ENCODE data around the gene GNAQ.

GNAQ gene

GRCh38 chr9:77841739-77842386, 189.7 kb downstream of the GNAQ start:
- DNase-seq, result no peak
- Mint-ChIP-seq H3K27ac (no peak overlapping the region), H3K4me3 (no peak overlapping the region), H3K36me3 (ENCODE audit: low read depth) (no peaks in the 10 kb centered on the region), H3K9me3 (no peaks in the 10 kb centered on the region), H3K27me3 (ENCODE audit: low read depth, poor library complexity) (no peaks in the 10 kb centered on the region), H3K4me1 (peaks cover 9% of the 10 kb centered on the region)
- TF ChIP-seq, protein P1, sequence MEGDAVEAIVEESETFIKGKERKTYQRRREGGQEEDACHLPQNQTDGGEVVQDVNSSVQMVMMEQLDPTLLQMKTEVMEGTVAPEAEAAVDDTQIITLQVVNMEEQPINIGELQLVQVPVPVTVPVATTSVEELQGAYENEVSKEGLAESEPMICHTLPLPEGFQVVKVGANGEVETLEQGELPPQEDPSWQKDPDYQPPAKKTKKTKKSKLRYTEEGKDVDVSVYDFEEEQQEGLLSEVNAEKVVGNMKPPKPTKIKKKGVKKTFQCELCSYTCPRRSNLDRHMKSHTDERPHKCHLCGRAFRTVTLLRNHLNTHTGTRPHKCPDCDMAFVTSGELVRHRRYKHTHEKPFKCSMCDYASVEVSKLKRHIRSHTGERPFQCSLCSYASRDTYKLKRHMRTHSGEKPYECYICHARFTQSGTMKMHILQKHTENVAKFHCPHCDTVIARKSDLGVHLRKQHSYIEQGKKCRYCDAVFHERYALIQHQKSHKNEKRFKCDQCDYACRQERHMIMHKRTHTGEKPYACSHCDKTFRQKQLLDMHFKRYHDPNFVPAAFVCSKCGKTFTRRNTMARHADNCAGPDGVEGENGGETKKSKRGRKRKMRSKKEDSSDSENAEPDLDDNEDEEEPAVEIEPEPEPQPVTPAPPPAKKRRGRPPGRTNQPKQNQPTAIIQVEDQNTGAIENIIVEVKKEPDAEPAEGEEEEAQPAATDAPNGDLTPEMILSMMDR (IDR thresholded peaks at IDR 0.05), result no peak

GRCh38 chr9:77839459-77840140, 192.0 kb downstream of the GNAQ start:
- H3K36me3 Mint-ChIP-seq (ENCODE audit: low read depth), result no peaks in the 10 kb centered on the region
- no peak overlapping the region for H3K27ac Mint-ChIP-seq
- DNase-seq, result no peak
- TF ChIP-seq, protein P1 (IDR thresholded peaks at IDR 0.05), result no peak
- H3K9me3 Mint-ChIP-seq, result no peaks in the 10 kb centered on the region
- peaks cover 9% of the 10 kb centered on the region for H3K4me1 Mint-ChIP-seq
- H3K27me3 Mint-ChIP-seq (ENCODE audit: low read depth, poor library complexity), result no peaks in the 10 kb centered on the region
- no peak overlapping the region for H3K4me3 Mint-ChIP-seq

DNA sequence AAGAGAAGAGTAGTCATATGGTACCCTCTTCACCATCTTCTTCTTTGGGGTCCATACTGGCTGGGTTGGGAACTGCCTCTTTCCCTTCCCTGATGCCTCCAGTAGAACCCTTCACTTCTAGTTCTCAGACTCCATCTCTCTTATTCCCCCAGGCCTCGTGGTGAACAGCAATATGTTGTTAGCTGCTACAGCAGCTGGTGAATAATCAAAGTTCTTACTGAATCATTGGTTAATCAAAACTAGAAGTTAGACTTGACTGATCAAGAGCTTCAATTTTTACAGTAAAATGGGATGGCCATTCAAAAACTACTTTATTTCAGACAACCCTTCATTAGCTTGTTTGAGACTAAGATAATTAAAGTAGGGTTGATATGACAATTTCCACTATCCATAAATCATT, 192.6 kb downstream of the GNAQ start:
- no peak overlapping the region for H3K4me3 Mint-ChIP-seq
- no peaks in the 10 kb centered on the region for H3K36me3 Mint-ChIP-seq (ENCODE audit: low read depth)
- peaks cover 9% of the 10 kb centered on the region for H3K4me1 Mint-ChIP-seq

GRCh38 chr9:77834898-77835488, 196.6 kb downstream of the GNAQ start:
- H3K4me1 Mint-ChIP-seq, result no peaks in the 10 kb centered on the region
- H3K4me3 Mint-ChIP-seq, result no peak overlapping the region
- H3K27ac Mint-ChIP-seq, result no peak overlapping the region
- H3K36me3 Mint-ChIP-seq (ENCODE audit: low read depth), result no peaks in the 10 kb centered on the region
- DNase-seq, result no peak
- no peaks in the 10 kb centered on the region for H3K27me3 Mint-ChIP-seq (ENCODE audit: low read depth, poor library complexity)
- TF ChIP-seq, protein P1 (IDR thresholded peaks at IDR 0.05), result no peak
- no peaks in the 10 kb centered on the region for H3K9me3 Mint-ChIP-seq

More for the DNA sequence above, 192.6 kb downstream of the GNAQ start:
- Mint-ChIP-seq H3K27ac (no peak overlapping the region), H3K27me3 (ENCODE audit: low read depth, poor library complexity) (no peaks in the 10 kb centered on the region), H3K9me3 (no peaks in the 10 kb centered on the region)
- no peak for DNase-seq
- TF ChIP-seq, protein P1 (IDR thresholded peaks at IDR 0.05), result no peak

GRCh38 chr9:77833561-77834429, 197.8 kb downstream of the GNAQ start:
- H3K27me3 Mint-ChIP-seq (ENCODE audit: low read depth, poor library complexity), result no peaks in the 10 kb centered on the region
- H3K9me3 Mint-ChIP-seq, result no peaks in the 10 kb centered on the region
- H3K36me3 Mint-ChIP-seq (ENCODE audit: low read depth), result no peaks in the 10 kb centered on the region
- TF ChIP-seq, protein P1 (IDR thresholded peaks at IDR 0.05), result no peak
- no peak overlapping the region for H3K4me3 Mint-ChIP-seq
- H3K4me1 Mint-ChIP-seq, result no peaks in the 10 kb centered on the region
- DNase-seq, result no peak
- no peak overlapping the region for H3K27ac Mint-ChIP-seq
